CD4-positive, CD25-positive, alpha-beta regulatory T cell (primary cell): ENCODE measurements around the gene ARHGEF19. TPM values are rescaled to one million over a fixed set of nuclear protein-coding genes. Genes with fewer than 3 reads are reported as not detected.
"Not testable (repeated sequence)": the region's sequence is repeated elsewhere in the genome, so short reads cannot be mapped to it uniquely, and the experiment has no call there.

Experiments used
- ATAC-seq, 2 donors: fragments of 150-1000 bp; cut with Tn5 transposase; one replicate each; pipeline ENCODE4 v1.10.0; 2021; ENCODE audit warnings: low read depth in 2 of 2, moderate number of reproducible peaks in 2 of 2, moderate library complexity in 1 of 2
- DNase-seq, 3 donors: peaks; one replicate each; pipeline versions ENCODE4 v3.0.0 to v3.0.0-alpha.2; 2012 to 2022; ENCODE audit warnings: mixed read lengths in 1 of 3
- H3K27ac ChIP-seq: one replicate; pipeline ENCODE4 v1.7.0; 2013; ENCODE audit warnings: mild to moderate bottlenecking, low read length; ENCODE audit not compliant: insufficient read depth, poor library complexity, severe bottlenecking
- H3K27me3 ChIP-seq: one replicate; pipeline ENCODE4 v1.7.0; 2013; ENCODE audit warnings: low read length; ENCODE audit not compliant: control insufficient read depth, insufficient read depth
- H3K36me3 ChIP-seq: one replicate; pipeline ENCODE4 v1.7.0; 2013; ENCODE audit warnings: mild to moderate bottlenecking, low read length, moderate library complexity; ENCODE audit not compliant: control insufficient read depth, insufficient read depth
- H3K4me1 ChIP-seq: 2 replicates; pipeline ENCODE4 v1.7.0; 2013; ENCODE audit warnings: mild to moderate bottlenecking, low read length; ENCODE audit not compliant: insufficient read depth, control insufficient read depth, poor library complexity, severe bottlenecking
- H3K4me3 ChIP-seq: one replicate; pipeline ENCODE4 v1.7.0; 2013; ENCODE audit warnings: low read depth, mild to moderate bottlenecking, low read length, moderate library complexity
- H3K9me3 ChIP-seq, 2 experiments: 1 replicate in 1 of 2; 2 replicates in 1 of 2; pipeline ENCODE4 v1.7.0; 2013; ENCODE audit warnings: low read length in 2 of 2, mild to moderate bottlenecking in 1 of 2, moderate library complexity in 1 of 2; ENCODE audit not compliant: control insufficient read depth in 2 of 2
- H3K27ac Mint-ChIP-seq, 3 donors: one replicate each; pipeline ENCODE4 v1.8.0; 2020 to 2022; ENCODE audit warnings: mild to moderate bottlenecking in 3 of 3, mixed read lengths in 3 of 3, moderate library complexity in 2 of 3
- H3K27me3 Mint-ChIP-seq: one replicate; pipeline ENCODE4 v1.8.0; 2022; ENCODE audit warnings: mild to moderate bottlenecking, mixed read lengths
- H3K36me3 Mint-ChIP-seq: one replicate; pipeline ENCODE4 v1.8.0; 2020; ENCODE audit warnings: mixed read lengths
- H3K4me1 Mint-ChIP-seq, 4 donors: one replicate each; pipeline ENCODE4 v1.8.0; 2020 to 2022; ENCODE audit warnings: mixed read lengths in 4 of 4, mild to moderate bottlenecking in 1 of 4
- H3K4me3 Mint-ChIP-seq, 4 donors: one replicate each; pipeline ENCODE4 v1.8.0; 2020 to 2022; ENCODE audit warnings: mild to moderate bottlenecking in 4 of 4, mixed read lengths in 4 of 4, moderate library complexity in 3 of 4
- H3K9me3 Mint-ChIP-seq, 7 donors: one replicate each; pipeline ENCODE4 v1.8.0; 2020 to 2022; ENCODE audit warnings: mixed read lengths in 7 of 7, mild to moderate bottlenecking in 3 of 7, moderate library complexity in 2 of 7
- polyA plus RNA-seq, 4 donors: library from polyadenylated mRNA; unstranded; fragments of 300-500 nt; fragmentation: Illumina TruSeq; gene quantifications; one replicate each; pipeline ENCODE4 v1.2.3, GENCODE V29; 2021
- total RNA-seq: library from RNA; stranded (reverse); gene quantifications from one replicate; pipeline ENCODE4 v1.2.3, GENCODE V29; 2022

Gene ARHGEF19
- total and polyA plus RNA-seq, 5 donors from 2014 or later: 5.6 to 10.4 (median 8.2) TPM

GRCh38 chr1:16226129-16226489 lies 13.7 kb upstream of the ARHGEF19 start:
- Mint-ChIP-seq H3K27me3 (peaks cover 35% of the 10 kb centered on the region), H3K9me3 (peaks cover 0 to 4% (median 0%) of the 10 kb centered on the region in 7 donors), H3K27ac (peak overlapping the region in 1 of 3 donors; percentile 36), H3K4me1 (peaks cover 0 to 17% (median 4%) of the 10 kb centered on the region in 4 donors), H3K4me3 (no peak overlapping the region), H3K36me3 (peaks cover 4% of the 10 kb centered on the region)
- no peak for ATAC-seq
- Histone ChIP-seq H3K27me3 (no peaks in the 10 kb centered on the region), H3K4me3 (no peak overlapping the region), H3K36me3 (no peaks in the 10 kb centered on the region), H3K4me1 (no peaks in the 10 kb centered on the region), H3K27ac (no peak overlapping the region), H3K9me3 (no peaks in the 10 kb centered on the region)
- no peak for DNase-seq

GRCh38 chr1:16224472-16224871 lies 12.0 kb upstream of the ARHGEF19 start:
- Mint-ChIP-seq H3K27ac (no peak overlapping the region), H3K4me3 (peak overlapping the region in 1 of 4 donors; percentile 38)

GRCh38 chr1:16222716-16223115 lies 10.3 kb upstream of the ARHGEF19 start:
- not testable (repeated sequence) for H3K4me3 Mint-ChIP-seq, H3K27ac ChIP-seq, H3K9me3 Mint-ChIP-seq, H3K36me3 ChIP-seq, H3K4me1 ChIP-seq, H3K36me3 Mint-ChIP-seq, H3K4me3 ChIP-seq, H3K9me3 ChIP-seq, H3K27me3 ChIP-seq, ATAC-seq, DNase-seq, H3K27ac Mint-ChIP-seq
- H3K27me3 Mint-ChIP-seq: peaks cover 22% of the 10 kb centered on the region
- H3K4me1 Mint-ChIP-seq: peaks cover 0 to 21% (median 2%) of the 10 kb centered on the region in 4 donors

More at GRCh38 chr1:16224472-16224871, 12.0 kb upstream of the ARHGEF19 start:
- peaks cover 4% of the 10 kb centered on the region for H3K36me3 Mint-ChIP-seq
- Histone ChIP-seq H3K36me3 (no peaks in the 10 kb centered on the region), H3K27ac (no peak overlapping the region), H3K27me3 (no peaks in the 10 kb centered on the region), H3K9me3 (no peaks in the 10 kb centered on the region), H3K4me1 (no peaks in the 10 kb centered on the region), H3K4me3 (no peak overlapping the region)
- peaks cover 0 to 22% (median 4%) of the 10 kb centered on the region in 4 donors for H3K4me1 Mint-ChIP-seq
- no peak for ATAC-seq
- H3K9me3 Mint-ChIP-seq: peaks cover 0 to 4% (median 0%) of the 10 kb centered on the region in 7 donors
- peaks cover 35% of the 10 kb centered on the region for H3K27me3 Mint-ChIP-seq
- DNase-seq: no peak

- H3K4me3 ChIP-seq: no peak overlapping the region
- H3K4me1 ChIP-seq: peaks cover 13% of the 10 kb centered on the region
- H3K27me3 ChIP-seq: no peaks in the 10 kb centered on the region
- peaks cover 0 to 4% (median 0%) of the 10 kb centered on the region in 7 donors for H3K9me3 Mint-ChIP-seq
- no peak overlapping the region for H3K4me3 Mint-ChIP-seq
- peaks cover 4% of the 10 kb centered on the region for H3K36me3 Mint-ChIP-seq
- DNase-seq (no peak), ATAC-seq (no peak)
- no peak overlapping the region for H3K27ac ChIP-seq
- H3K27me3 Mint-ChIP-seq: peaks cover 13% of the 10 kb centered on the region
- H3K36me3 ChIP-seq: no peaks in the 10 kb centered on the region
- H3K4me1 Mint-ChIP-seq: peaks cover 0 to 24% (median 6%) of the 10 kb centered on the region in 4 donors
- no peaks in the 10 kb centered on the region for H3K9me3 ChIP-seq
- peak overlapping the region in 2 of 3 donors; percentile 30 to 55 for H3K27ac Mint-ChIP-seq
Measured at GRCh38 chr1:16221499-16221898, 9.0 kb upstream of the ARHGEF19 start.

GRCh38 chr1:16219968-16220500 lies 7.6 kb upstream of the ARHGEF19 start:
- H3K27me3 ChIP-seq: no peaks in the 10 kb centered on the region
- peaks cover 0 to 32% (median 10%) of the 10 kb centered on the region in 4 donors for H3K4me1 Mint-ChIP-seq
- H3K27ac ChIP-seq: no peak overlapping the region
- peak overlapping the region in 1 of 3 donors; percentile 12 for H3K27ac Mint-ChIP-seq
- no peaks in the 10 kb centered on the region for H3K9me3 ChIP-seq
- H3K36me3 Mint-ChIP-seq: peaks cover 4% of the 10 kb centered on the region
- no peaks in the 10 kb centered on the region for H3K36me3 ChIP-seq
- H3K27me3 Mint-ChIP-seq: peaks cover 4% of the 10 kb centered on the region
- ATAC-seq (no peak), DNase-seq (no peak)
- no peak overlapping the region for H3K4me3 ChIP-seq
- H3K4me3 Mint-ChIP-seq: peak overlapping the region in 1 of 4 donors; percentile 82
- peaks cover 21% of the 10 kb centered on the region for H3K4me1 ChIP-seq
- peaks cover 0 to 3% (median 0%) of the 10 kb centered on the region in 7 donors for H3K9me3 Mint-ChIP-seq

GRCh38 chr1:16218674-16219071 lies 6.2 kb upstream of the ARHGEF19 start:
- Mint-ChIP-seq H3K27me3 (no peaks in the 10 kb centered on the region), H3K36me3 (no peaks in the 10 kb centered on the region), H3K27ac (peak overlapping the region in 2 of 3 donors; percentile 30 to 59), H3K9me3 (no peaks in the 10 kb centered on the region), H3K4me1 (peaks cover 0 to 32% (median 10%) of the 10 kb centered on the region in 4 donors), H3K4me3 (peak overlapping the region; percentile 5 to 82 (median 54))
- Histone ChIP-seq H3K4me3 (no peak overlapping the region), H3K9me3 (no peaks in the 10 kb centered on the region), H3K27ac (no peak overlapping the region), H3K27me3 (no peaks in the 10 kb centered on the region), H3K4me1 (peaks cover 21% of the 10 kb centered on the region), H3K36me3 (no peaks in the 10 kb centered on the region)
- ATAC-seq (no peak), DNase-seq (no peak)

- Mint-ChIP-seq H3K36me3 (no peaks in the 10 kb centered on the region), H3K4me3 (peak overlapping the region; percentile 57 to 94 (median 85)), H3K9me3 (no peaks in the 10 kb centered on the region), H3K27me3 (peaks cover 2% of the 10 kb centered on the region), H3K27ac (peak overlapping the region in 2 of 3 donors; percentile 30 to 91), H3K4me1 (peaks cover 0 to 32% (median 10%) of the 10 kb centered on the region in 4 donors)
- H3K9me3 ChIP-seq: no peaks in the 10 kb centered on the region
- H3K4me3 ChIP-seq: no peak overlapping the region
- ATAC-seq: no peak
- DNase-seq: no peak
- H3K27ac ChIP-seq: peak overlapping the region; percentile 33
- H3K27me3 ChIP-seq: no peaks in the 10 kb centered on the region
- peaks cover 21% of the 10 kb centered on the region for H3K4me1 ChIP-seq
- H3K36me3 ChIP-seq: no peaks in the 10 kb centered on the region
Measured at GRCh38 chr1:16218014-16218673, 5.7 kb upstream of the ARHGEF19 start.
